Osteoblast (primary cell): ENCODE results near the gene SMG9. TPM values are rescaled to one million over a fixed set of nuclear protein-coding genes. Genes with fewer than 3 reads are reported as not detected.

Experiments used
- DNase-seq: peaks from one replicate; pipeline ENCODE4 v3.0.0; 2011; ENCODE audit warnings: low spot score, mixed read lengths; ENCODE audit not compliant: insufficient read length; ENCODE audit errors: missing footprints
- H2AFZ ChIP-seq: 2 replicates; pipeline ENCODE4 v1.6.0; 2011; ENCODE audit warnings: mild to moderate bottlenecking, low read length
- H3K27ac ChIP-seq: 2 replicates; pipeline ENCODE4 v1.5.1; 2011; ENCODE audit warnings: mild to moderate bottlenecking, low read depth, low read length, moderate library complexity
- H3K27me3 ChIP-seq: 2 replicates; pipeline ENCODE4 v1.6.0; 2012; ENCODE audit warnings: mild to moderate bottlenecking, control low read depth, inconsistent platforms, low read length, moderate library complexity; ENCODE audit not compliant: insufficient read depth
- H3K36me3 ChIP-seq: 2 replicates; pipeline ENCODE4 v1.5.1; 2011; ENCODE audit warnings: mild to moderate bottlenecking, low read length, control low read depth, moderate library complexity; ENCODE audit not compliant: insufficient read depth
- H3K4me1 ChIP-seq: 2 replicates; pipeline ENCODE4 v1.5.1; 2011; ENCODE audit warnings: mild to moderate bottlenecking, low read length, control low read depth, moderate library complexity; ENCODE audit not compliant: insufficient read depth
- H3K4me2 ChIP-seq: 2 replicates; pipeline ENCODE4 v1.6.0; 2011; ENCODE audit warnings: mild to moderate bottlenecking, low read length; ENCODE audit not compliant: insufficient read depth
- H3K4me3 ChIP-seq: fragments of 200-600 bp; sonication (generic); 3 replicates; pipeline ENCODE4 v1.5.1; 2012; ENCODE audit warnings: mild to moderate bottlenecking, low read length, inconsistent platforms; ENCODE audit not compliant: insufficient read depth
- H3K79me2 ChIP-seq: 2 replicates; pipeline ENCODE4 v1.6.0; 2012; ENCODE audit warnings: mild to moderate bottlenecking, low read length, control low read depth, inconsistent platforms; ENCODE audit not compliant: insufficient read depth
- H3K9me3 ChIP-seq: 2 replicates; pipeline ENCODE4 v1.5.1; 2011; ENCODE audit warnings: low read depth, low read length, control low read depth
- H4K20me1 ChIP-seq: 2 replicates; pipeline ENCODE4 v1.6.0; 2012; ENCODE audit warnings: mild to moderate bottlenecking, low read length, control low read depth; ENCODE audit not compliant: insufficient read depth
- total RNA-seq: library from RNA; depleted of rRNA; stranded (reverse); fragments of >200 nt; gene quantifications from 2 replicates; pipeline ENCODE4 v1.2.3, GENCODE V29; 2012
- TF ChIP-seq, protein P1 (sequence below): IDR thresholded peaks from 2 replicates; pipeline ENCODE4 v1.5.1; 2011; ENCODE audit warnings: mild to moderate bottlenecking, low read depth, low read length, moderate library complexity; ENCODE audit errors: extremely low read depth

Gene SMG9
- total RNA-seq, 1 donor, result 14.5 TPM

DNA sequence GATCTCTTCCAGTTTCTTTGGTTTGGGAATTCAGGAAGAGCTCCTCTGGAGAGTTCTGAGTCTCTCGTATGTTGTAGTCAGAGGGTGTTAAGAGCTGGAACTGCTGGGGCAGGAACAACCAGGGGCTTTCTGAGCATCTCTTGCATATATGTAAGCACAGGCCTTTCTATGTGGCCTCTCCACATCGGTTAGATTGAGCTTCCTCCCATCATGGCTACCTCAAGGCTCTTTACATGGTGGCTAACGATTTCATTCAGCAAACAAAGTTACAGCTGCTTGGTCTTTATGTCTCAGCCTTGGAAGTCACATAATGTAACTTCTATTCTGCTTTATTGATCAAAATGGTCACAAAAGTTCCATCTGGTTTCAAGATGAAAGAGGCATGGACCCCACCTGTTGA is 64.3 kb downstream of the SMG9 start:
- H3K27me3 ChIP-seq, result peaks cover 4% of the 10 kb centered on the region
- H3K36me3 ChIP-seq, result no peaks in the 10 kb centered on the region
- TF ChIP-seq, protein P1, sequence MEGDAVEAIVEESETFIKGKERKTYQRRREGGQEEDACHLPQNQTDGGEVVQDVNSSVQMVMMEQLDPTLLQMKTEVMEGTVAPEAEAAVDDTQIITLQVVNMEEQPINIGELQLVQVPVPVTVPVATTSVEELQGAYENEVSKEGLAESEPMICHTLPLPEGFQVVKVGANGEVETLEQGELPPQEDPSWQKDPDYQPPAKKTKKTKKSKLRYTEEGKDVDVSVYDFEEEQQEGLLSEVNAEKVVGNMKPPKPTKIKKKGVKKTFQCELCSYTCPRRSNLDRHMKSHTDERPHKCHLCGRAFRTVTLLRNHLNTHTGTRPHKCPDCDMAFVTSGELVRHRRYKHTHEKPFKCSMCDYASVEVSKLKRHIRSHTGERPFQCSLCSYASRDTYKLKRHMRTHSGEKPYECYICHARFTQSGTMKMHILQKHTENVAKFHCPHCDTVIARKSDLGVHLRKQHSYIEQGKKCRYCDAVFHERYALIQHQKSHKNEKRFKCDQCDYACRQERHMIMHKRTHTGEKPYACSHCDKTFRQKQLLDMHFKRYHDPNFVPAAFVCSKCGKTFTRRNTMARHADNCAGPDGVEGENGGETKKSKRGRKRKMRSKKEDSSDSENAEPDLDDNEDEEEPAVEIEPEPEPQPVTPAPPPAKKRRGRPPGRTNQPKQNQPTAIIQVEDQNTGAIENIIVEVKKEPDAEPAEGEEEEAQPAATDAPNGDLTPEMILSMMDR, result no peak
- H4K20me1 ChIP-seq, result no peaks in the 10 kb centered on the region
- peaks cover 13% of the 10 kb centered on the region for H3K9me3 ChIP-seq
- H3K27ac ChIP-seq, result no peak overlapping the region
- no peaks in the 10 kb centered on the region for H3K79me2 ChIP-seq
- H2AFZ ChIP-seq, result no peak overlapping the region
- no peak overlapping the region for H3K4me3 ChIP-seq
- no peak overlapping the region for H3K4me2 ChIP-seq
- H3K4me1 ChIP-seq, result peaks cover 4% of the 10 kb centered on the region
- DNase-seq, result no peak

DNA sequence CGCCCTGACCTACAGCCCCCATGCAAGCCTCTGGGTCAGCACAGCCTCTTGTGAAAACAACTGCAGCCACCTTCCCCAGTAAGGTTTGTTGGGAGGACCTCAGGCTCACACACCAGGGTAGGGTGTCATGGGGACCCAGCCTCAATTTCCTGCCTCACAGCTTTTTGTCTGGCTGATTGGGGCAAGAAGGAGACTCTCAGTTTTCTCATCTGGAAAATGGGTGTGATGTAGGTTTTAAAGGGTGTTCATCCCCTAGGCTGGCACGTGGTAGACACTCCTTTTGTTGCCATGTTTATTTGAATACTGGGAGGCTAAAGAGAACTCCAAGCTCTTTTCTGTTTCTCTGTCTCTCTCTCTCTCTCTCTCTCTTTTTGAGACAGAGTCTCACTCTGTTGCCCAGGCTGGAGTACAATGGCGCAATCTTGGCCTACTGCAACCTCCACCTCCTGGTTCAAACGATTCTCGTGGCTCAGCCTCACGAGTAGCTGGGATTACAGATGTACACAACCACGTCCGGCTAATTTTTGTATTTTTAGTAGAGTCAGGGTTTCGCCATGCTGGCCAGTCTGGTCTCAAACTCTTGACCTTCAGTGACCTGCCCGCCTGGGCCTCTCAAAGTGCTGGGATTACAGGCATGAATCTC is 66.6 kb downstream of the SMG9 start:
- Histone ChIP-seq H3K4me3 (no peak overlapping the region), H3K9me3 (peaks cover 13% of the 10 kb centered on the region), H4K20me1 (no peaks in the 10 kb centered on the region), H3K27ac (no peak overlapping the region), H3K79me2 (no peaks in the 10 kb centered on the region), H3K36me3 (no peaks in the 10 kb centered on the region), H3K4me2 (no peak overlapping the region), H3K27me3 (peaks cover 4% of the 10 kb centered on the region), H2AFZ (no peak overlapping the region), H3K4me1 (peaks cover 4% of the 10 kb centered on the region)
- TF ChIP-seq, protein P1, result no peak
- DNase-seq, result no peak

DNA sequence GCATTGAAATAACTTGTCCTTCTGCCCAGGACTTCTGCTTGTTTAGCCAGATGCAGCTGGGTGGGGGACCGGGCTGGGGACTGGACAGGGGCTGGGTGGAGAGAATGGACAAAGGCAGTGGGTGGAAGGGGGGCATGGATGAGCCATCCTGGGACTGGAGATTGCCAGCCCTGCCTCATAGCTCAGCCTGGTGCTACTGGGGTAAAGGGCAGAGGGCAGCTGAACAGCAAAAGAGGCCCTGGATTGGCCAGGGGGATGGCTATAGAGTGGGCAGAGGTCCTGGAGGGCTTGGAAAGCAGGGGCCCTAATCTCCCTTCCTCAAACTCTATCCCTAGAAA is 67.1 kb downstream of the SMG9 start:
- no peaks in the 10 kb centered on the region for H3K36me3 ChIP-seq
- no peak overlapping the region for H3K4me2 ChIP-seq
- H3K79me2 ChIP-seq, result no peaks in the 10 kb centered on the region
- no peak overlapping the region for H3K4me3 ChIP-seq
- H3K4me1 ChIP-seq, result peaks cover 4% of the 10 kb centered on the region
- DNase-seq, result no peak
- H2AFZ ChIP-seq, result no peak overlapping the region
- H3K27ac ChIP-seq, result no peak overlapping the region
- H3K27me3 ChIP-seq, result peaks cover 4% of the 10 kb centered on the region
- peaks cover 13% of the 10 kb centered on the region for H3K9me3 ChIP-seq
- TF ChIP-seq, protein P1, result no peak
- H4K20me1 ChIP-seq, result no peaks in the 10 kb centered on the region

DNA sequence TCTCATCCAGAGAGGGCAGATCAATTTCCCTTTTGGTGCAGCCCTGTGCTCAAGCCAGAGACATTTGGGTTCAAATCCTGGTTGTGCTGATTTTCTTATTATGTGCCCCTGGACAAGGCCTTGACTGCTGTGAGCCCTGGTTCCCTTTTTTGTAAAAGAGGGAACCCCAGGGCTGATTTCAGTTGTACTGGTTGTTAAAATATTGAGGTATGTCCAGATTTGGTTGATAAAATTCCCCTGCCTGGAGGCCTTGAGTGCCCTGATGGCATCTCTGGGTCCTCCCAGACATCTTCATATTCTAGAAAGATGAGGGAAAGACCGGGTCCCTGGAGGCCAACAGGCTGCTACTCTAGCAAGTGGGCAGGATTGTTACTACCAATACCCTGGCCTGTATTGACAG is 70.4 kb downstream of the SMG9 start:
- Histone ChIP-seq H3K4me1 (peaks cover 4% of the 10 kb centered on the region), H3K9me3 (no peaks in the 10 kb centered on the region), H2AFZ (no peak overlapping the region), H3K79me2 (no peaks in the 10 kb centered on the region), H3K27ac (no peak overlapping the region), H3K36me3 (no peaks in the 10 kb centered on the region), H3K27me3 (no peaks in the 10 kb centered on the region), H3K4me3 (no peak overlapping the region), H4K20me1 (no peaks in the 10 kb centered on the region), H3K4me2 (no peak overlapping the region)
- TF ChIP-seq, protein P1, result no peak
- no peak for DNase-seq
